HG03139 (cell line): ENCODE data around the gene RASD2.
"Not testable (repeated sequence)": the region's sequence is repeated elsewhere in the genome, so short reads cannot be mapped to it uniquely, and the experiment has no call there.

ENCODE experiments used
- ATAC-seq: cut with Tn5 transposase; IDR thresholded peaks from one replicate; pipeline ENCODE4 v1.9.1; 2021; ENCODE audit not compliant: unreplicated experiment

RASD2 gene

GRCh38 chr22:35540595-35541253, at the start of gene RASD2:
RASD2 (plus strand) TSS chr22:35540831; CDS start chr22:35546810, 5,979 bp downstream.
- no peak for ATAC-seq

GRCh38 chr22:35491061-35491907, 49.3 kb upstream of the RASD2 start:
- ATAC-seq, result not testable (repeated sequence)

GRCh38 chr22:35491908-35492380, 48.7 kb upstream of the RASD2 start:
- no peak for ATAC-seq

GRCh38 chr22:35493074-35493473, 47.6 kb upstream of the RASD2 start:
- ATAC-seq, result no peak

- ATAC-seq, result not testable (repeated sequence)
These were observed 44.9 kb upstream of the RASD2 start for GRCh38 chr22:35495711-35496110.

- ATAC-seq, result no peak
These were observed 43.8 kb upstream of the RASD2 start for GRCh38 chr22:35496768-35497312.

- ATAC-seq, result no peak
These were observed 42.4 kb upstream of the RASD2 start for GRCh38 chr22:35498026-35498800.

GRCh38 chr22:35502836-35503235, 37.8 kb upstream of the RASD2 start:
- no peak for ATAC-seq

GRCh38 chr22:35505399-35506258, 35.0 kb upstream of the RASD2 start:
- ATAC-seq, result no peak

GRCh38 chr22:35506259-35506570, 34.4 kb upstream of the RASD2 start:
- ATAC-seq, result no peak

- not testable (repeated sequence) for ATAC-seq
These were observed 32.8 kb upstream of the RASD2 start for GRCh38 chr22:35507851-35508250.

GRCh38 chr22:35509451-35509850, 31.2 kb upstream of the RASD2 start:
- no peak for ATAC-seq

GRCh38 chr22:35509960-35510359, 30.7 kb upstream of the RASD2 start:
- ATAC-seq, result no peak

- no peak for ATAC-seq
These were observed 30.1 kb upstream of the RASD2 start for GRCh38 chr22:35510481-35510934.

- no peak for ATAC-seq
These were observed 29.7 kb upstream of the RASD2 start for GRCh38 chr22:35510951-35511350.

- no peak for ATAC-seq
These were observed 26.3 kb upstream of the RASD2 start for GRCh38 chr22:35514366-35514765.

GRCh38 chr22:35515952-35516351, 24.7 kb upstream of the RASD2 start:
- not testable (repeated sequence) for ATAC-seq

GRCh38 chr22:35516723-35517122, 23.9 kb upstream of the RASD2 start:
- ATAC-seq, result no peak

- ATAC-seq, result no peak
These were observed 23.4 kb upstream of the RASD2 start for GRCh38 chr22:35517207-35517606.
